ENCODE measurements around the gene PTPN3.

GRCh38 chr9:109427886-109428285, 70.2 kb downstream of the PTPN3 start:
- TF ChIP-seq CTCF (IDR thresholded peaks at IDR 0.05) (no peak), POLR2A (IDR thresholded peaks at IDR 0.05) (no peak)

All from esophagus squamous epithelium (tissue), 4 donors.